ENCODE results near the gene HES3. TPM values are rescaled to one million over a fixed set of nuclear protein-coding genes. Genes with fewer than 3 reads are reported as not detected.

Gene HES3
- total RNA-seq, 1 donor = not detected

- Histone ChIP-seq H3K4me1 (ENCODE audit: insufficient read depth, low read length) (no peaks in the 10 kb centered on the region), H3K27me3 (ENCODE audit: insufficient read depth, low read length) (peaks cover 15% of the 10 kb centered on the region), H3K4me2 (ENCODE audit: insufficient read depth, low read length) (no peak overlapping the region), H3K36me3 (ENCODE audit: insufficient read depth, low read length) (no peaks in the 10 kb centered on the region), H3K79me2 (ENCODE audit: insufficient read depth, low read length) (no peaks in the 10 kb centered on the region), H3K27ac (ENCODE audit: low read depth, low read length) (no peak overlapping the region), H4K20me1 (ENCODE audit: insufficient read depth, low read length) (peaks cover 7% of the 10 kb centered on the region), H2AFZ (ENCODE audit: low read length) (no peak overlapping the region), H3K4me3 (ENCODE audit: insufficient read depth, low read length) (no peak overlapping the region), H3K9me3 (ENCODE audit: low read depth, low read length) (no peaks in the 10 kb centered on the region)
- no peak for TF ChIP-seq CTCF (IDR thresholded peaks at IDR 0.05; ENCODE audit: extremely low read depth, low read depth, low read length)
- DNase-seq (ENCODE audit: insufficient read length, low spot score, missing footprints) = peak; percentile 50
Observed at GRCh38 chr1:6251681-6252373, 7.8 kb downstream of the HES3 start.

GRCh38 chr1:6252374-6252710, 8.4 kb downstream of the HES3 start:
- no peaks in the 10 kb centered on the region for H3K36me3 ChIP-seq (ENCODE audit: insufficient read depth, low read length)
- H4K20me1 ChIP-seq (ENCODE audit: insufficient read depth, low read length) = peaks cover 6% of the 10 kb centered on the region
- no peaks in the 10 kb centered on the region for H3K4me1 ChIP-seq (ENCODE audit: insufficient read depth, low read length)
- H3K79me2 ChIP-seq (ENCODE audit: insufficient read depth, low read length) = no peaks in the 10 kb centered on the region
- no peak overlapping the region for H2AFZ ChIP-seq (ENCODE audit: low read length)
- peak; percentile 76 for DNase-seq (ENCODE audit: insufficient read length, low spot score, missing footprints)
- H3K27me3 ChIP-seq (ENCODE audit: insufficient read depth, low read length) = peaks cover 15% of the 10 kb centered on the region
- no peaks in the 10 kb centered on the region for H3K9me3 ChIP-seq (ENCODE audit: low read depth, low read length)
- no peak overlapping the region for H3K27ac ChIP-seq (ENCODE audit: low read depth, low read length)
- H3K4me2 ChIP-seq (ENCODE audit: insufficient read depth, low read length) = no peak overlapping the region
- H3K4me3 ChIP-seq (ENCODE audit: insufficient read depth, low read length) = no peak overlapping the region
- TF ChIP-seq CTCF (IDR thresholded peaks at IDR 0.05; ENCODE audit: extremely low read depth, low read depth, low read length) = no peak

GRCh38 chr1:6253380-6253779, 9.4 kb downstream of the HES3 start:
- no peak overlapping the region for H3K27ac ChIP-seq (ENCODE audit: low read depth, low read length)
- H3K27me3 ChIP-seq (ENCODE audit: insufficient read depth, low read length) = peaks cover 11% of the 10 kb centered on the region
- no peak overlapping the region for H3K4me3 ChIP-seq (ENCODE audit: insufficient read depth, low read length)
- peaks cover 11% of the 10 kb centered on the region for H4K20me1 ChIP-seq (ENCODE audit: insufficient read depth, low read length)
- TF ChIP-seq CTCF (IDR thresholded peaks at IDR 0.05; ENCODE audit: extremely low read depth, low read depth, low read length) = no peak
- no peaks in the 10 kb centered on the region for H3K9me3 ChIP-seq (ENCODE audit: low read depth, low read length)
- H2AFZ ChIP-seq (ENCODE audit: low read length) = no peak overlapping the region
- H3K4me2 ChIP-seq (ENCODE audit: insufficient read depth, low read length) = no peak overlapping the region
- no peaks in the 10 kb centered on the region for H3K79me2 ChIP-seq (ENCODE audit: insufficient read depth, low read length)
- H3K36me3 ChIP-seq (ENCODE audit: insufficient read depth, low read length) = no peaks in the 10 kb centered on the region
- H3K4me1 ChIP-seq (ENCODE audit: insufficient read depth, low read length) = no peaks in the 10 kb centered on the region
- DNase-seq (ENCODE audit: insufficient read length, low spot score, missing footprints) = no peak

- Histone ChIP-seq H3K4me1 (ENCODE audit: insufficient read depth, low read length) (no peaks in the 10 kb centered on the region), H4K20me1 (ENCODE audit: insufficient read depth, low read length) (peaks cover 20% of the 10 kb centered on the region), H3K4me2 (ENCODE audit: insufficient read depth, low read length) (no peak overlapping the region), H3K4me3 (ENCODE audit: insufficient read depth, low read length) (no peak overlapping the region), H3K79me2 (ENCODE audit: insufficient read depth, low read length) (no peaks in the 10 kb centered on the region), H3K27me3 (ENCODE audit: insufficient read depth, low read length) (peaks cover 6% of the 10 kb centered on the region), H3K36me3 (ENCODE audit: insufficient read depth, low read length) (no peaks in the 10 kb centered on the region), H3K27ac (ENCODE audit: low read depth, low read length) (no peak overlapping the region), H3K9me3 (ENCODE audit: low read depth, low read length) (no peaks in the 10 kb centered on the region), H2AFZ (ENCODE audit: low read length) (no peak overlapping the region)
- DNase-seq (ENCODE audit: insufficient read length, low spot score, missing footprints) = no peak
- no peak for TF ChIP-seq CTCF (IDR thresholded peaks at IDR 0.05; ENCODE audit: extremely low read depth, low read depth, low read length)
Observed at GRCh38 chr1:6254691-6255090, 10.7 kb downstream of the HES3 start.
